Thyroid gland (tissue), 4 donors: ENCODE results near the gene DGCR2.

Experiments used
- CTCF ChIP-seq, 6 experiments: fragments of 200-600 bp in 3 of 6; fragments of 450-650 bp in 3 of 6; sonication (generic) in 3 of 6; IDR thresholded peaks; one replicate each; pipeline ENCODE4 v1.5.1; 2016 to 2019; ENCODE audit warnings: antibody characterized with exemption in 6 of 6, mild to moderate bottlenecking in 2 of 6, inconsistent platforms in 1 of 6, moderate library complexity in 1 of 6
- POLR2A ChIP-seq, 2 donors: fragments of 450-650 bp; IDR thresholded peaks; one replicate each; pipeline ENCODE4 v1.6.1; 2017; ENCODE audit warnings: antibody characterized with exemption in 2 of 2, mild to moderate bottlenecking in 2 of 2, moderate library complexity in 1 of 2

GRCh38 chr22:18991821-18992442, 130.3 kb downstream of the DGCR2 start:
- TF ChIP-seq CTCF (IDR thresholded peaks at IDR 0.05) (no peak), POLR2A (IDR thresholded peaks at IDR 0.05) (no peak)
